Measurements from ENCODE around the gene MSH3.
"Not testable (repeated sequence)": the region's sequence is repeated elsewhere in the genome, so short reads cannot be mapped to it uniquely, and the experiment has no call there.

Gene MSH3

DNA sequence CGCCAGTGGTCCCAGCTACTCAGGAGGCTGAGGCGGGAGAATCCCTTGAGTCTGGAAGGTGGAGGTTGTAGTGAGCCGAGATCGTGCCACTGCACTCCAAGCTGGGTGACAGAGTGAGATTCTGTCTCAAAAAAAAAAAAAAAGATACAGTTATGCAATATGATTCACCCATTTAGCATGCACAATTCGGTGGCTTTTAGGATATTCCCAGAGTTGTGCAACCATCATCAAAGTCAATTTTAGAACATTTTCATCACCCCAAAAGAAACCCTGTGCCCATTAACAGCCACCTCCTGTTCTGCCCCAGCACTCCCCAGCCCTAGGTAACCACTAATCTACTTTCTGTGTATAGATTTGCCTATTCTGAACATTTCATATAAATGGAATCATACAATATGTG, 4.7 kb downstream of the MSH3 start:
- DNase-seq = no peak

DNA sequence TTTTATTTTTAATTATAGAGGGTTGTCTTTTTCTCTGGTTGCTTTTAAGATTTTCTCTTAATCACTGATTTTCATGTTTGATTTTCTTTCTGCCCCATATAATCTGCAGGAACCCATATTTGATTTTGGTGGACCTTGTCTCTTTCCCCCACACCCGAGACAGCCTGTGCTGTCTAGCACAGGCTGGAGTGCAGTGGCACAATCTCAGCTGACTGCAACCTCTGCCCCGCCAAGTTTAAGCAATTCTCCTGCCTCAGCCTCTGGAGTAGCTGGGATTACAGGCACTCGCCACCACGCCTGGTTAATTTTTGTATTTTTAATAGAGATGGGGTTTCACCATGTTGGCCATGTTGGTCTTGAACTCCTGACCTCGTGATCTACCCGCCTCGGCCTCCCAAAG, 6.2 kb downstream of the MSH3 start:
- not testable (repeated sequence) for DNase-seq

DNA sequence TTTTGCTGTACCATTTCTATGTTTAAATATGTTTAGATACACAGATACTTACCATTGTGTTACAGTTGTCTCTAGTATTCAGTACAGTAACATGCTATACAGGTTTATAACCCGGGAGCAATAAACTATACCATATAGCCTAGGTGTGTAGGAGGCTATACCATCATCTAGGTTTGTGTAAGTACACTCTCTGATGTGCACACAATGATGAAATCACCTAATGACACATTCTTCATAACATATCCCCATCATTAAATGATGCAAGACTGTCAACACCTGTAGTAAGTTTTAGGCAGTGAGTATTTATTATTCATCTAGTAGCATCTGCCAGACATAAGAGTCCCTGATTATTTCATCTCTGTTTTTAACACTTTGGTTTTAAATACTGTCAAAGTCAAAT, 7.7 kb downstream of the MSH3 start:
- DNase-seq = no peak

DNA sequence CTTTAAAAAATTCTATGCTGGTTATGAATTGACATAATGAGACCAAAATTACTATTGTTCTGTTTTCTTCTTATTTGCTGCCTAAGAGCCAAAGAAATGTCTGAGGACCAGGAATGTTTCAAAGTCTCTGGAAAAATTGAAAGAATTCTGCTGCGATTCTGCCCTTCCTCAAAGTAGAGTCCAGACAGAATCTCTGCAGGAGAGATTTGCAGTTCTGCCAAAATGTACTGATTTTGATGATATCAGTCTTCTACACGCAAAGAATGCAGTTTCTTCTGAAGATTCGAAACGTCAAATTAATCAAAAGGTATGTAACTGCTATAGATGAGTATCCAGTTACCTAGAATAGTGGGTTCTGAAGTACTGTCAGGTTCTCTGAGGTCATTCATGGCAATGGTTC, 10.6 kb downstream of the MSH3 start:
- no peak for DNase-seq

DNA sequence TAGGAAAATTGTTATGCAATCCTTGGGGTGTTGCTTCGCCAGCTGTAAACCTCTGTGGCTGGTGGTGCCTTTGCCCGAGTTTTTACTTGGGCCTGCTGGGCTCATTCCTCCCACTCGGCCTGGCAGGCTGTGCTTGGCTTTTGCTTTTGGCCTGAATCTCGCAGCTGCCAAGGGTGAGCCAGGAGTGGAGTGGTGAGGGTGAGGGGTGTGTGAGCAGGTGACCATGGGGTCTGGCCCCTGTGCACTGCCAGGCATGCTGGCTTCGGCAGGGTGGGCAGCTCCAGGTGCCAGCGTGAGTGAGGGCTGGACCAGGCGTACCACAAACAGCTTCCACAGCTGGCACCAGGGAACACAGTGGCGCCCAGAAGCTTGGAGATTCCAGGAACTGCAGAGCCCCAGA, 12.9 kb downstream of the MSH3 start:
- no peak for DNase-seq

DNA sequence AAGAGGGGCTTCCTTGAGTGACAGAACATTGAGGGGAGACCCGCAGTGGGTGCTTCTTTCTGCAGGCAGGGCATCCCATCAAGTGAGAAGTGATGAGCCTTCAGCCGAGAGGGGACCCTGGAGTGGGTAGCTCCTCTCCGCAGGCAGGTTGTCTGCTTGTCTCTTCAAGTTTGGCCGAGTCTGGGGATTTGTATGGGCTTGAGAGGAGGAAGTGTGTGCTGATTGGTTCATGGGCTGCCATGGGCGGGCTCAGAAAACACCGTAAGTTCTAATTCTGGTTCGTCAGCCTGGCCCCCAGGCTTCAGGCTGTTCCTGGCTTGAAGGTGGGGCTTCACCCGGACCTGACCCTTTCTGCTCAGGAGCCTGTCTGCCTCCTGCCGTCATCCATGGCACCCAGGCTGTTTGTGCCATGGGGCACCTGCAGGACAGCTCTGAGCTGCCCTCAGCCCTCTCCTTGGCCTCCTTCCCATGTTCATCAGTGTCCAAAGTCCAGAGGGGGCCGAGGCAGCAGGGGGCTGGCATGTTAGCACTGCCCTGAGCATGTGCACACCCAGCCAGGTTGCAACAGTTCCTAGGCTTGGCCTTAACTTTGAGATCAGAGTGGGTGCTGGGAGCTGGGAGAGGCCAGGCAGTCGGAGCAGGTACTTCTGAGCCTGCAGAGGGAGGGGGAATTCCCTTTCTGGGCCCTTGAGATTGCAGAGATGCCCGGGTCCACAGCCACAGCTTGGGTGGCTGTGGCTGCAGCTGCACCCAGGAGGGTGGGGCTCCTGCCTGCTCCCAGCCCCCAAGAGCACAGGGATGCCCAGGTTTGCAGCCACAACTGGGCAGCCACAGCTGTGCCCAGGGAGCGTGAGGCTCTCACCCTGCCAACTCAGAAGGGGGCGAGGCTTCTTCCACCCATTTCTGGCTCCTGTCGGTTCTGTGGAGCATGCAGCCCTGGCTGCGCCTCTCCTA, 13.8 kb downstream of the MSH3 start:
- DNase-seq = no peak

DNA sequence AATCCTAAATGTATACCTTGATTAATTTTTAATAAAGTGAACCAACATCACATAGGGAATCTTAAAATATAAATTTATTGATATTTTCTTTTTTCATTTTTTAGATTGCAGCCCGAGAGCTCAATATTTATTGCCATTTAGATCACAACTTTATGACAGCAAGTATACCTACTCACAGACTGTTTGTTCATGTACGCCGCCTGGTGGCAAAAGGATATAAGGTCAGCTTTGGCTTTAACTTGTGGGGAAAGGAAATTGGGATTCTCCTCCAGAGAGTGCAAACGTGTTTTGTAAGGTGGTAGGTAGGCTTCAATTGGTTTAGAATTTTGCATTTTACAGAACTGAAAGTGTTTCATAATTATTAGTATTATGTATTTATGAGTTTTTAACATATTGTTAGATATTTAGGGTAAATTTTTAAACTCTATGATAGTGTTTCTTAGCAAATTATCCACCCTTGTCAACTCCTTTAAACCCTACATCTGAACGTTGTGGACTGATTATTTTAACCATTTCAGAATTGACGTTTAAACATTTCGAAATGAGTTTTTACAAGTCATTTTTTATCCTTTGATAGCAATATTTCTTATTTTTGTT, 17.8 kb downstream of the MSH3 start:
- peak; percentile 75 for DNase-seq

DNA sequence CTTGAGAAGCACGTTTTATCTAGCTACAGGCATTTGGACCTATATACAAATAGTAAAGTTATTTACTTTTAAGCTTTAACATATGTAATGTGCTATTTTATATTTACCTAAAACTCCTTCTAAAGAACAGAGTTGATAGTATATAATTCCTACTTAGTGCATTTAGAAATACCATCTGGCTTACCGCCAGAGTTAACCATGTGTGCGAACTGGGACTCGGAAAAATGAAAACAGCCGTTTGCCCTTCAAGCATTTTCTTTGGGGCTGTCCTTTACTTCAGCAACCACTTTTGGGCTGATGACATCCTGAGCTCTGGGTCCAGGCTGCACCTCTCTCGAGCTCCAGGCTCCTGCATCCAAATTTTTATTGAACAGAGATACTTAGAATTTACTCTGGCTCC, 22.3 kb downstream of the MSH3 start:
- no peak for DNase-seq

DNA sequence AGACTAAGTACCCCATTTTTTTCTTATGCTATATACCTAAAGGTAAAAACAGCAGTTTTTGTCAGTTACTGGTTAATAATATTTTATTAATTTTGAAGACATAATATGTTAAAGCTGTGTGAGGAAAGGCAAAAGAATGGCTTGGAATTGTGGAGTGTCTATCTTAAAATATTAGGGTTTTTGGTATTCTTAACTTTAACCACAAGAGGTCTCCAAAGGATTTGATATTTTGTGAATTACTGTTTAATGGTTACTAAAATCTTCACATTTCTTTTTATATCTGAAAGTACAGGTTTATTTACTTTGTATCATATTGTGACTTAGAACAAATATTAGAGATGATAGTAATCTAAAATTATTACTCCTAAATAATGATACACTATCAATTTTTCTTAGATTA, 32.3 kb downstream of the MSH3 start:
- no peak for DNase-seq

DNA sequence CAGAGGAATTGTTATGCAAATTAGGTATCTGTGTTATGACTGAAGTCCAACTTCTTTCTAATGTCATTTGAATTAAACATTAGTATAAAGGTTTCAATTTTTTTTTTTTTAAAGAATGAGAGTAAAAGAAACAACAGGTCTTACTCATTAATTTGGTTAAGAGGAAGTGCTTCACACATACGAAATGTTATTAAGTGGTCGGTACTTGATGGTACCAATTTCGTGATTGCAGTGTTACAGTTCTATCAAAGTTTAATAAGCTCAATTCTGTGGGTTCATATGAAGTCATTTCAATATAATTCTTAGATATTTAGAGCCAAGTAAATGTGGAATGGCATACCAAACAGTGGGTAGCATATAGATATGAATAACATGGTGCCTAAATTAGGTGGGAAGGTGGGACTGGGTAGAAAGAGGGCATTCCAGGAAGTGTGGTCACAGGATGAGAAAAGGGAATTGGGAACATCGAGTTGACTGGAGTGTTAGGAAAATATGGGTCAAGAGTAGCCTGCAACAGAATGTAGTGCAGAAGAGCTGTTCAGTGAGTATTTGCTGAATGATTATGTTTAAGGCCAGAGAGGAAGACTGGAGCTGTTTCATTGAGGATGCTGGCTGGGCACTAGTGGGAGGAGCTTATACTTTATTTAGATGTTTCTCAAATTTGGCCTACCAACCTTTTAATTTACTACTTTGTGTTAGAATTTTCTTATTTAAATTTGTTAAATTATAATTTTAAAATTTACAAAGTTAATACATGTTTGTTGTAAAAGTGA, 34.4 kb downstream of the MSH3 start:
- no peak for DNase-seq

DNA sequence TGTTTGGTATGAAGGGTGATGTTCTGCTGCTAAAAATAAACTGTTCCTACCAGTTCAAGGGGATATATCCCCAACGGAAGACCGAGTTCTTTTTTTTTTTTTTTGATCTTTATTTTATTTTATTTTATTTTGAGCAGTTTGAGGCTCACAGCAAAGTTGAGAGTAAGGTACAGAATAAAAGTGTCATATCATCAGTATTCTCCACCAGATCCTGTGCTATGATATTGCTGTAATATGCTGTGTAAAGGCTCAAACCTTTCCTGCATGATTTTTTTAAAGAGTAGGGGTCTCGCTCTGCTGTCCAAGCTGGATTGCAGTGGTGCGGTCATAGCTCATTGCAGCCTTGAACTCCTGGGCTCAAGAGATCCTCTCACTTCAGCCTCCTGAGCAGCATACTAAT, 35.2 kb downstream of the MSH3 start:
- DNase-seq = no peak

DNA sequence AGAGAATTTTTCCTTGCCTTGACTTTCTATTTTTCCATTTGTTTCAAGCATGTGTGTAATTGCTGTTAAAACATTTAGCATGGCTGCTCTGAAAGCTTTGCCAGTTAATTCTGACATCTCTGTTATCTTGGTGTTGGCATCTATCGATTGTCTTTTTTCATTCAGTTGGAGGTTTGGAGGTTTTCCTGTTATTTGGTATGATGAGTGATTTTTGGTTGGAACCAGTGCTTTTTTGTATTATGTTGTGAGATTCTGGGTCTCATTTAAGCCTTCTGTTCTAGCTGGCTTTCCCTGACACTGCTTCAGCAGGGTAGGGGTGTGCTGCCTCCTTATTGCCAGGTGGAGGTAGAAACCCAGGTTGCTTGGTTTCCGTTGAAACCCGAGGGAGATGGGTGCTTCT, 41.2 kb downstream of the MSH3 start:
- no peak for DNase-seq

DNA sequence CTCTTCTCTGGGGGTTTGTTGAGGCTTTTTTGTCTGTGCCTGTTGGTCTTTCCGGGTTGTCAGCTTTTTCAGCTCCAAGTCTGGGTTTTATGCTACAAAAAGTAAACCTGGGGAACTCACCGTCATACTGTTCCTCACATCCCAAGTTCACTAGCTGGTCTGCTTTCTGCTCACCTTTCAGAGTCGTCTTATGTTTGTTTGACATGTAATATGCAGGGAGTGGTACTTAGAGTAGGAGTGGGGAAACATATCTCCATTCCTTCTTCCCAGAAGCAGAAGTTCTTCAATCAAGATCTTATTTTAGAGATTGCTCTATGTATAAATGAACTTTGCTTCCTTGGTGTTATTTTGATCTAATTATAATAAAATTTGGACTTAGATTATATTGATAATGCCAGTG, 42.0 kb downstream of the MSH3 start:
- no peak for DNase-seq

DNA sequence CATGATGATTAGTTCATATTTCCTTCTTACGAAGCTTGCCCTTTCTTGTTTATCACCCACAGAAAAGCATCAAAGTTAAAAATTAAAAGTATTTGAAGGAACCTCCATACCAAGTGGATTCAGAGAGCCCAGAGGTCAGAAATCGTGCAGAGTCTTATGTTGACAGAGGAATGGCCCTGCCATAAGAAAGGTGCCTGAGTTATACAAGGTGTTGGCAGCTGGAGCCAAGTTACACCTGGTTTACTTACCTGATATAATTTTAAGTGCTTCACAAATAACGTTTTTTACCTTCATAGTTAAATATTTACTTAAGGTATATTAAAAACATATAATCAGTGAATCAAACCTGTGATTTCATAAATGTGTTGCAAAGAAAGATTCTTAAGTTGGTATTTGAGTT, 42.6 kb downstream of the MSH3 start:
- no peak for DNase-seq

DNA sequence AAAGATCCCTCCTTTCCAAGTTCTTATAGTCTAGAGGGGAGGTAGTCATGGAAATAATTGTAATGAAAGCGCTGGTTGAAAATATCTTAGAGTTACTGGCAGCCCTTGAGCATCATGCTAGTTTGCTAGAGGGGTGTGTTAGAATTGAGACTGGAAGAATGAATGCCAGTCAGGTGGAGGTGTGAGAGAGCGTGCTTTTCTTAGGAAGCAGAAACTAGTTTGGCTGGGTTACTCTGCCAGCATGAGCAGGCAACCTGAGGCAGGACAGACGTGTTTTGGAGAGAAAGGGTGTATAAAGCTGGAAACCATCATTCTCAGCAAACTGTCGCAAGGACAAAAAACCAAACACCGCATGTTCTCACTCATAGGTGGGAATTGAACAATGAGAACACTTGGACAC, 43.9 kb downstream of the MSH3 start:
- DNase-seq = no peak

DNA sequence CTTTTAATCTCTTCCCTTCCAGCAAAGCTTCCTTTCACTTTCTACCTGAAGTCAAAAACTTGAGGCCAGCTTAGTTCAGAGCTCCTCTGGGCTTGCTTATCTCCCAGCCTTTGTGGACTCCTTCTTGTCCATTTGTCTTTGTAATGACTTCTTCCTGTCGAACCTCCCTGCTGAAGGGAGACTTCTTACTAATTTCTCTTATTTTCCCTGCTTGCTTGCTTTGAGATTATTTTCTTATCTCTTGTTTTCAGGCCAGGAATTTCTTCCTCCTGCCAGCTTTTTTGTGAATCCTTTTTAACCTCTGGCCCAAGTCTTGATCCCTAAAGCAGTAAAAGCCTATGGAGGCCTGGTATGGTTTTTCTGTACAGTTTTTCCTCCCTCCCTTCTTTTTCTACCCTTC, 47.1 kb downstream of the MSH3 start:
- DNase-seq = no peak

DNA sequence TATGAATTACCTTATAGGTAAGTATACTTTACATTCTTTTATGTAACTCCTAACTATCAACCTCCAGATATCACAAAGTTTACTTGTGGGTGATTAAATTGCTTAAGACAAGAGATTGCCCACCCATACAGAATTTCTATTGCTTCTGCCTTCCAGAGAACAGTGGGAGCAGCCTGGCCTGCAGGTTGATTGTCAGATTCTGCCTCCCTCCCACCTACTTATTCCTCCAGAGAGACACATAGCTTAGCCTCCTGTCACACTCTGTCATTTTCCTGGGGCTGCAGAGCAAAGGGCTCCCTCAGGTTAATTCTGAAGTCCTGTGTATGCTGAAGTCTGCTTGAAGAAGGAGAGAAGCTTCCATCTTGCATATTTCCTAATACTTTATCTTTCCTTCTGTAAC, 48.8 kb downstream of the MSH3 start:
- no peak for DNase-seq

DNA sequence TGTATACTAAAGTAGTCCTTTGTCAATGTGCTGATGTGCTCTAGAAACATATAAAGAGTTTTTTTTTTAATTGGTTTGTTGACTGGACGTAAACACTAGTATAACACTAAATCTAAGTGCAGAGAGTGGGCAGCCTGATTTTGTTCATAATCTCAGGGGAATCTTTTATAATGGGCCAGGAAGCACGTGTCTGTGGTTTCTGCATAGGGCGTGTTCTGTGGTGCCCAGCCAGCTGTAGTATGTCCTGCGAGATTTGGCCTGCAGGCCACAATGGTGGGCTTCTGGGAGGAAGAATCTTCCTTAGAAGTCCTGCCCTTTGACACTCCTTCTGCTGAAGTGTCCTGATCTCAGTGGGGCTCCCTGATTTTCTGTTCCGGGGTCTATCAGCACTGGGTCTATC, 49.3 kb downstream of the MSH3 start:
- no peak for DNase-seq

DNA sequence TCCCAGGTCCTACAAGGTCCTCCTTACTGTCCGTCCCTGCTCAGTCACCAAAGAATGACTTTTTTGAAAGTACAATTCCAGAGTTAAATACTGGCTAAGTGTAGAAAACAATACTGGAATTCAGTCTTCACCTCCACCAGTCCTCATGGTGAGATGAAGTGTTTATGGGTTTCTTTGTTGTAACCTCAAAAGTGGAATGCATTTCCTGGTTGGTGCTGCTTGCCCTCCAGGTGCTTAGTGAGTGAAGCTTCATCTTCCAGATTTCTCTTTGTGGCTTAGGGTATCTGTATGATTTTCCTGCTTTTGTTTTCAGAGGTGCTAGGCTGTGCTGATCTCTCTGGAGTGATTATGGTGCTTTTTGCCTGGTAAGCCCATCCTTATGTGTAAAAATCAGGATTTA, 49.8 kb downstream of the MSH3 start:
- DNase-seq = no peak

DNA sequence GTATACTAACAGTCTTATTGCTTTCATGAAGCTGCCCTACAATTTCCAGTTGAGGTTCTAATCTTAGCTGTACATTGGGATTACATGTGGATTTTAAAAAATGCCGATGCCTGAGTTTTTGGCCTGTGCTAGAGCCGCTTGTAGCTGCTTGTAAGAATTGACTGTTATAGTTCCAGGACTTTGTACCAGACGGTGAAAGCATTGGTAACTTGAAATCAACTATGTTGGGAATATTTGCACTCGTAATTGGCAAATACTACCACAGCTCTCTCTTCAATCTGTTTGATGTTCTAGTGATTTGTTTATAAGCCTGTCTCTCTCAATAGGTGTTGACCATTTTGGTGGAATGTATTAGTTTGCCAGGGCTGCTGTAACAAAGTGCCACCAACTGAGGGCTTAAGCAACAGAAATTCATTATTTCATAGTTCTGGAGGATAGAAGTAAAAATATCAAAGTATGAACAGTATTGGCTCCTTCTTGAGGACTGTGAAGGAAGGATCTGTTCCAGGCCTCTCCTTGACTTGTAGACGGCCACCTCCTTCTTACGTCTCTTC, 50.8 kb downstream of the MSH3 start:
- DNase-seq = no peak

DNA sequence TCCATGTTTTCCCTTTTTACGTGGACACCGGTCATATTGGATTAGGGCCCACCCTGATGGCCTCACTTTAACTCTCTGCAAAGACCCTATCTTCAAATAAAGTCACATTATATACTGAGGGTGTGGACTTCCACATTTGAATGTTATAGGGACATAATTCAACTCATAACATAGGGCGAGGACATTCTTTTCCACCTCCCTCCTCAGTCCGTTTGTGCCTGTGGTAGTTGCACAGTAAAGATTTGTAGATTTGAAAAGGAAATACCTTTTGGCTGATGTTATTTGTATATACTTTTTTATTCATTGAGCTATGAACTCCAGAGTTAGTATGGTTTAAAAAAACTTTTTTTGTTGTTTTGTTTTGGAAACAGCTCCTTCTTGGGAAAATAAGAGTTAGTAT, 51.3 kb downstream of the MSH3 start:
- no peak for DNase-seq

DNA sequence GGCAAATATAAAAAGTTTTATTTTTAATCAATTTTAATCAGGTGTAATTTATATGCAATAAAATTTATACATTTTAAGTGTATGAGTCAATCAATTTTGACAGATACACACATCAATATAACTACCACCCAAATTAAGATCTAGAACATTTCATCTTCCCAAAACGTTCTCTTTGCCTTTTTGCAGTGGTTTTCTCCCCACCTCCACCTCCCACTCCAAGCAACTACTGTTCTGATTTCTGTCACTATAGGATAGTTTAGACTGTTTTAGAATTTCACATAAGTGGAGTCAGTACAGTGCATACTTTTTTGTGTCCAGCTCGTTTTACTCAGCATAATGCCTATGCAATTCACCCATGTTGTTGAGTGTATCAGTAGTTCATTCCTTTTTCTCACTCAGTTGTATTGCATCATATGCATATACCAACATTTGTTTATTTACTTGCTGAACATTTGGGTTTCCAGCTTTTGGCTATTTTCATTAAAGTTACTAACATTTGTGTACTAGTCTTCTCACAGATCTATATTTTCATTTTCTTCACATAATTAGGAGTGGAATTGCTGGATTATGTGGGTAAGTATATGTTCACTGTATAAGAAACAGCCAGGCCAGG, 52.5 kb downstream of the MSH3 start:
- DNase-seq = no peak

DNA sequence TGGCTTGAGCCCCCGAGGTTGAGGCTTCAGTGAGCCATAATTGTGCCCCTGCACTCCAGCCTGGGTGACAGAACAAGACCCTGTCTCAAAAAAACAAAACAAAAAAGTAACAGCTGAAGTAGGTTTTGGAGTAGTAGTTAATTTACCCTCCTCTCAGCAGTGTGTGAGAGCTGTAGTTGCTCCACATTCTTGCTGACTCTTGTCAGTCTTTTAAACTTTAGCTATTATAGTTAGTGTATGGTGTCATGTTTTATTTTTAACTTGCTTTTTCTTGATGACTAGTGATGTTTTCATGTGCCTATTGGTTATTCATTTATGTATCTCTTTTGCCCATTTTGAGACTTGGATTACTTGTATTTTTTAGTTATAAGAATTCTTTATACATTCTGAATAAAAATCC, 53.2 kb downstream of the MSH3 start:
- DNase-seq = no peak

Data from stimulated activated CD4-positive, alpha-beta T cell treated with anti-CD3 and anti-CD28 coated beads, Interleukin-4, amount 100 ng/mL, for 24 hours (primary cell).